Gastroesophageal sphincter (tissue), 3 donors: ENCODE data around the gene GAS2L1.

ENCODE experiments used
- CTCF ChIP-seq, 4 experiments: fragments of 200-600 bp in 2 of 4; fragments of 450-650 bp in 2 of 4; sonication (generic) in 1 of 4; IDR thresholded peaks; one replicate each; pipeline ENCODE4 v1.5.1; 2017 to 2019; ENCODE audit warnings: antibody characterized with exemption in 4 of 4, mild to moderate bottlenecking in 2 of 4, moderate library complexity in 2 of 4
- EP300 ChIP-seq: sonication (generic); formaldehyde crosslinking; IDR thresholded peaks from one replicate; pipeline ENCODE4 v1.6.1; 2017; ENCODE audit warnings: antibody characterized with exemption, mild to moderate bottlenecking
- POLR2A ChIP-seq, 2 donors: fragments of 450-650 bp; IDR thresholded peaks; one replicate each; pipeline ENCODE4 v1.6.1; 2017; ENCODE audit warnings: antibody characterized with exemption in 2 of 2, mild to moderate bottlenecking in 2 of 2, moderate library complexity in 1 of 2

- TF ChIP-seq EP300 (no peak), CTCF (IDR thresholded peaks at IDR 0.05) (no peak), POLR2A (IDR thresholded peaks at IDR 0.05) (no peak)
These were observed 5.4 kb upstream of the GAS2L1 start for GRCh38 chr22:29300807-29301601.
